Mucosa of rectum (tissue), 2 donors: ENCODE measurements around the gene NKIRAS1.
A peak's percentile ranks its signal among the peaks of the same experiment; 100 is the strongest.

Source experiments
- H3K27ac ChIP-seq, 2 donors: one replicate each; pipeline ENCODE4 v1.7.0; 2013; ENCODE audit warnings: inconsistent platforms in 2 of 2, low read depth in 2 of 2, low read length in 2 of 2
- H3K27me3 ChIP-seq, 2 donors: one replicate each; pipeline ENCODE4 v1.7.0; 2013; ENCODE audit warnings: low read length in 2 of 2; ENCODE audit not compliant: control insufficient read depth in 2 of 2, insufficient read depth in 2 of 2
- H3K36me3 ChIP-seq, 2 donors: one replicate each; pipeline ENCODE4 v1.7.0; 2013; ENCODE audit warnings: low read length in 2 of 2; ENCODE audit not compliant: control insufficient read depth in 2 of 2, insufficient read depth in 2 of 2
- H3K4me1 ChIP-seq, 2 donors: one replicate each; pipeline ENCODE4 v1.7.0; 2013; ENCODE audit warnings: low read length in 2 of 2, mild to moderate bottlenecking in 1 of 2; ENCODE audit not compliant: control insufficient read depth in 2 of 2, insufficient read depth in 2 of 2
- H3K4me3 ChIP-seq, 2 donors: one replicate each; pipeline ENCODE4 v1.7.0; 2013; ENCODE audit warnings: low read length in 2 of 2
- H3K9ac ChIP-seq, 2 donors: one replicate each; pipeline ENCODE4 v1.7.0; 2013; ENCODE audit warnings: low read length in 2 of 2, low read depth in 1 of 2, mild to moderate bottlenecking in 1 of 2
- H3K9me3 ChIP-seq, 2 donors: one replicate each; pipeline ENCODE4 v1.7.0; 2013; ENCODE audit warnings: low read length in 2 of 2; ENCODE audit not compliant: control insufficient read depth in 2 of 2
- donor health status: healthy.
- donor health status: Normal muscosa, but diverticular disease.

NKIRAS1 gene

DNA sequence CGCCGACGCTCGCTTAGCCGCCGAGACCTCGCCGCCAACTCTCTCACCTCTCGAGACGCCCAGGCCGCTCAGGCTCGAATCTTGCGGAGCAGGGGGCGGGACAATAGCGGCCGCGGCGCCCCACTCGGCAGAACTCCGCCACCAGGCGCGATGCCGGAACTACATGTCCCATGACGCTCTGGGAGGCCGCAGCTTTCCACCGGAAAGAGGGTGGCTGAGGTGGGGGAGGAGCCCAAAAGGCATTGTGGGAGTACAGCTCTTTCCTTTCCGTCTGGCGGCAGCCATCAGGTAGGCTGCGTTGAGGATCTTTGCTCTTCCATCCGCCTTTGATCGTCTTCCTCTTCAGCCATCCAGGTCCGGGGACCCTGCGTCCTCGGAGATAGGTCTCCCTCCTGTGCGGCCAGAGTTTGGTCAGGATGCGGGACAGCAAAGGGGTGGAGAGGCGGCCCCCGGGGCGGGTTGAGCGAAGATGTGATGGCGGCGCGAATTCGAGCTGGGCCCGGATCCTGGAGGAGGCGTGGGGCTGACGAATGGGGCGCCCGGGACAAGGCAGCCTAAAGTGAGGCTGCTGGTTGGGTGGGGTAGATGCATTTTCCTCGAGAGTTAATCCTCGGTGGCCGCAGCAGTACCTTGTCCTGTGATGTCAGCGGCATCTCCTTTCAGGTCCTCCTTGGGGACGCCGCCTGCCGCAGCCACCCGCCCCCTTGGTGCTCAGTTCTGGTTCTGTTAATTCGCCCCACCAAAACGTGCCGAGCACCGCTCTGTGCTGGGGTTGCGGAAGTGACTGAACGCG lies at the start of gene NKIRAS1, which contains the start of gene RPL15:
Gene NKIRAS1 (minus strand): TSS at position 105 of the 793 bp plus-strand sequence. CDS start 6,086 bp downstream, outside the sequence.
Gene RPL15 (plus strand): TSS at position 247 of the 793 bp plus-strand sequence. CDS start 728 bp downstream, outside the sequence.
- Histone ChIP-seq H3K27ac (peak within 1 kb of the TSS; percentile 89 to 96), H3K4me1 (peaks cover 11 to 13% of the 10 kb centered on the region in 2 donors), H3K4me3 (peak within 1 kb of the TSS; percentile 90 to 96), H3K36me3 (peaks cover 19 to 25% of the 10 kb centered on the region in 2 donors), H3K27me3 (no peaks in the 10 kb centered on the region), H3K9ac (peak within 1 kb of the TSS; percentile 93 to 99), H3K9me3 (no peaks in the 10 kb centered on the region)

DNA sequence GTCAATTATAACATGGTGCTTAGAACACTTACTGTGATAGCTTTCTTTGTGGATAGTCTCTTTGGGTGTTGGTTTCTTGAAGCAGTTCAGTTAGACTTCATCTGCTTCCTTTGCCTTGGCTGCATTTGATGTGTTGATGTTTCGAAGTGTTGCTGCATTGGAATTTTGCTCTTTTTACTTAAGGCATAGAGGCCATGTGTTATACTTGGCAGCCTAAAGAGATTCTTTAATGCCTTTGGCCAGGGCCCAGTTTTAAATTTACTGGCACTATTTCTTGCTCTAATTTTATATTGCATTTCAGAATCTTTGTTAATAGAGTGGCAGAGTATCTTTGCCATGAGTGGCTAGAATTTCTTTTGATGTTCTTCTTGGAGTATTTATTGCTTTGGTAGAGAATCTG lies 49.5 kb upstream of the NKIRAS1 start:
- Histone ChIP-seq H3K27me3 (no peaks in the 10 kb centered on the region), H3K9ac (no peak overlapping the region), H3K4me1 (peaks cover 0 to 2% of the 10 kb centered on the region in 2 donors), H3K36me3 (peaks cover 23 to 33% of the 10 kb centered on the region in 2 donors), H3K27ac (no peak overlapping the region), H3K9me3 (no peaks in the 10 kb centered on the region), H3K4me3 (no peak overlapping the region)

DNA sequence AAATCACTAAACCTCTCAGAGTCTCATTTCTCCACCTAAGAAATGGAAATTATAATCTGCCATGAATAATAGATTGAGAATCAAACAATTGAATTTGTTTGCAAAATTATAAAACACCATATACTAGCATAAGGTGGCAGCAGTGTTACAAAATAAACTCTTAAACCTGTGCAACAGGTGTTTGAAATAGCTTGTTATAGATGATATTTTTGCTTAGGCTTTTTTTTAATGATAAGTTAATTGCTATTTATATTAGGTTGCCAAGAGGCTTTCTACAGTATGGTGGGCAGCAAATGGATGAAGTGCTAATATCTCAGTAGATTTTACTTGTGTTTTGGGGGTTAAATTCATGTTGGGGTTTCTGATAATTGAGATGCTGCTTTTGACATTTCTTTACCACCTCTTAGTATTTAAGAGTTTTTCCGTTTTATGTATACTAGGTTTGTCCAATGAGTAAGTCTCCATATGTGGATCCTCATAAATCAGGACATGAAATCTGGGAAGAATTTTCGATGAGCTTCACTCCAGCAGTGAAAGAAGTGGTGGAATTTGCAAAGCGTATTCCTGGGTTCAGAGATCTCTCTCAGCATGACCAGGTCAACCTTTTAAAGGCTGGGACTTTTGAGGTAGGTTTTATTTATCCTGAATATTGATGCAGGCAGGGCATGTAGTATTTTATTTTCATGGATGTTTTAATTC lies 47.9 kb upstream of the NKIRAS1 start:
- H3K9me3 ChIP-seq: no peaks in the 10 kb centered on the region
- H3K9ac ChIP-seq: no peak overlapping the region
- no peaks in the 10 kb centered on the region for H3K27me3 ChIP-seq
- H3K4me3 ChIP-seq: no peak overlapping the region
- H3K4me1 ChIP-seq: peaks cover 2 to 5% of the 10 kb centered on the region in 2 donors
- H3K36me3 ChIP-seq: peaks cover 23 to 30% of the 10 kb centered on the region in 2 donors
- H3K27ac ChIP-seq: no peak overlapping the region

DNA sequence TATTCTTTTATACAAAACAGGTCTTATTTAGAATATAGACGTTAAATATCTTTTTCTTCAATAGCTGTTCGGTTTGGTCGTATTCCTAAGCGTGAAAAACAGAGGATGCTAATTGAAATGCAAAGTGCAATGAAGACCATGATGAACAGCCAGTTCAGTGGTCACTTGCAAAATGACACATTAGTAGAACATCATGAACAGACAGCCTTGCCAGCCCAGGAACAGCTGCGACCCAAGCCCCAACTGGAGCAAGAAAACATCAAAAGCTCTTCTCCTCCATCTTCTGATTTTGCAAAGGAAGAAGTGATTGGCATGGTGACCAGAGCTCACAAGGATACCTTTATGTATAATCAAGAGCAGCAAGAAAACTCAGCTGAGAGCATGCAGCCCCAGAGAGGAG lies 45.1 kb upstream of the NKIRAS1 start:
- H3K27ac ChIP-seq: no peak overlapping the region
- no peak overlapping the region for H3K4me3 ChIP-seq
- peaks cover 19 to 27% of the 10 kb centered on the region in 2 donors for H3K36me3 ChIP-seq

DNA sequence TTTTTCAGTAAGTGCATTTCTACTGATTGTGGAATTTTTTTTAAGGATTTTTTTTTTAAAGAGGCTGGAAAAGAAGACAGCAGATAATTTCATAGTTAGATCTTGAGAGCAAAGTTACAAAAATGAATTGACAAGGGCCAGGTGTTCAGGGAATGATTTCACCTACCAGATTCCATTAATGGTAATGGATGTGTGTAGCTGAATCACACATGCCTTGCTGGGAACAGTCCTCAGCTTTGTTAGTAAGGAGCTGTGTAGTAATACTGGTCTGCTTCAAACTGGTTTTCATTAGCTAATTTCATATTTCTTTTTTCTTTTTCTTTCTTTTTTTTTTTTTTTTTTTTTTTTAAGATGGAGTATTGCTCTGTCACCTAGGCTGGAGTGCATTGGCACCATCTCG lies 44.3 kb upstream of the NKIRAS1 start:
- H3K9me3 ChIP-seq: no peaks in the 10 kb centered on the region
- H3K36me3 ChIP-seq: peaks cover 19 to 32% of the 10 kb centered on the region in 2 donors
- H3K4me1 ChIP-seq: peaks cover 2 to 12% of the 10 kb centered on the region in 2 donors
- H3K9ac ChIP-seq: no peak overlapping the region
- H3K27ac ChIP-seq: no peak overlapping the region
- H3K27me3 ChIP-seq: no peaks in the 10 kb centered on the region
- H3K4me3 ChIP-seq: no peak overlapping the region

More for the DNA sequence above, 45.1 kb upstream of the NKIRAS1 start:
- Histone ChIP-seq H3K27me3 (no peaks in the 10 kb centered on the region), H3K4me1 (peaks cover 2 to 12% of the 10 kb centered on the region in 2 donors), H3K9ac (no peak overlapping the region), H3K9me3 (no peaks in the 10 kb centered on the region)

DNA sequence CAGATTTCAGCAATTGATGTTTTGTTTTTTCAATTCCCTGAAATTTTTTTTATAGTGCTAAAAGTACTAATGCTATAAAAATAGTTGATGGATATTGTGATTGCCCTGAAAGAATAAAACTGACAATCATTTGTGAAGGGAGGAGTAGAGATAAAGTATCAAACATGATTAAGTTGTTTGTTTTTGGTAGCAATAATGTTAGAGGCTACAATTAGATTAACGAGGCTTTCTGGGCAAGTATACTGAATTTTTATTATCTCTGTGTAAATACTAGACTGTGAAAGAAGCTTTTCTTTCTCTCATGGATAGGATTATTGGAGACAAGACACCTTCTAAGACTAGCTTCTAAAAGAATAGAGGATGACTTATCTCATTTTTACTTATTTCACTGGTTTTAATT lies 43.9 kb upstream of the NKIRAS1 start:
- Histone ChIP-seq H3K27ac (no peak overlapping the region), H3K9ac (no peak overlapping the region), H3K36me3 (peaks cover 15 to 30% of the 10 kb centered on the region in 2 donors), H3K27me3 (no peaks in the 10 kb centered on the region), H3K4me3 (no peak overlapping the region), H3K9me3 (no peaks in the 10 kb centered on the region), H3K4me1 (peaks cover 2 to 12% of the 10 kb centered on the region in 2 donors)

DNA sequence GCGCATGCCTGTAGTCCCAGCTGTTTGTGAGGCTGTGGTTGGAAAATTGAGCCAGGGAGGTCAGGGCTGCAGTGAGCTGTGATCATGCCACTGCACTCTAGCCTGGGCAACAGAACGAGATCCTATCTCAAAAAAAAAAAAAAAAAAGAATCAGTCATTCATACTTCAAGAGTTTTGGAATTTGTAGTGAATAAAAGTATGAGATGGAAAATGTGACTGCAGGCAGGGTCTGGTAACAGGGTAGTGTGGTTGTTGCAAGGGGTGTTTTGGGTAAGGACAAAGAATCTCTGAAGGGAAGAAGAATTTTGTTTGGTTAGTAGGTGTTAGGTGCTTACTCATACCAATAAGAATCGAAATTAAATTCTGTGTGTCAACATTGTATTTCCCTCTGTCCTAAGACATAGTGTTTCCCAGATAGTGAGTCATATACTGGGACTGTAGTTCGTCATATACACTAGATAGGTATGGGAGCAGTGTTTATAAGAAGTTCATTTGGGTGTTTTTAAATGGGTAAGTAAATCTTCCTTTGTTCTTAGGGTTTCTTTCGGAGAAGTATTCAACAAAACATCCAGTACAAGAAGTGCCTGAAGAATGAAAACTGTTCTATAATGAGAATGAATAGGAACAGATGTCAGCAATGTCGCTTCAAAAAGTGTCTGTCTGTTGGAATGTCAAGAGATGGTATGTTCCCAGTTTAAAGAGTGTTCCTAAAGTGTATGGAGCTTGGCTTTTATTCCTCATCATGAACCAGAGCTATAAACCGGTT lies 42.5 kb upstream of the NKIRAS1 start:
- Histone ChIP-seq H3K4me1 (peaks cover 4 to 15% of the 10 kb centered on the region in 2 donors), H3K4me3 (no peak overlapping the region), H3K27ac (peak overlapping the region in 1 of 2 donors; percentile 53), H3K9me3 (no peaks in the 10 kb centered on the region), H3K36me3 (peaks cover 14 to 24% of the 10 kb centered on the region in 2 donors), H3K9ac (no peak overlapping the region), H3K27me3 (no peaks in the 10 kb centered on the region)

DNA sequence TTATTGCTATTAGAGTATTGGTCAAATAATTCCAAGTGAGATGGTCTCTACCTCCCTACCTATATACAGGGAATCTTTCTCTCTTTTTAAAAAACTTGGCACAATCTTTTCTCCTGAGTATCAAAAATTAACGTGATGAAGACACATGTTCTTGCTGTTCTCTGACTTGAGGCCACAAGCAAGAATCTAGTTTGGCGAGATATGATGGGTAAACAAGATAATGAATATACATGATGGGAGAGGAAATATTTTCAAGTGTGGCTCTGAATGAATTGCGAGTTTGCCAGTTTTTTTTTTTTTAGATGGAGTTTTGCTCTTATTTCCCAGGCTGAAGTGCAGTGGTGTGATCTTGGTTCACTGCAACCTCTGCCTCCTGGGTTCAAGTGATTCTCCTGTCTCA lies 39.9 kb upstream of the NKIRAS1 start:
- Histone ChIP-seq H3K27me3 (no peaks in the 10 kb centered on the region), H3K27ac (no peak overlapping the region), H3K4me3 (no peak overlapping the region), H3K4me1 (peaks cover 7 to 15% of the 10 kb centered on the region in 2 donors), H3K9me3 (no peaks in the 10 kb centered on the region), H3K9ac (no peak overlapping the region), H3K36me3 (peaks cover 6 to 18% of the 10 kb centered on the region in 2 donors)

DNA sequence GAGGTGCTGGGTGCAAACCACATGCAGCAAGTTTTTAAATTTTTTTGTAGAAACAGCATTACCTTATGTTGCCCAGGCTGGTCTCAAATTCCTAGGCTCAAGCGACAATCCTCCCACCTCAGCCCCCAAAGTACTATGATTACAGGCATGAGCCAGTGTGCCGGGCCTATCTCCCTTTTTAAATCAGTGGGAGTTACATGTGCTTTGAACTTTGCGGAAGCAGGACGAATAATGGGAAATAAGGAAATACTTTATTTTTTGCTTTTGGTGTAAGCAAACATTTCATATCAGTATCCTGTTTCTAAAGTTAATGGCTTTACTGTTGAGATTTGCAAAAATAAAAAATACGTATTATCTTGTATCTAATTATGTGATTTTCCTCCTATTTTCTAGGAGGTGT lies 37.4 kb upstream of the NKIRAS1 start:
- Histone ChIP-seq H3K27me3 (no peaks in the 10 kb centered on the region), H3K27ac (no peak overlapping the region), H3K4me1 (peaks cover 13% of the 10 kb centered on the region in 2 donors)

More for the DNA sequence above, 37.4 kb upstream of the NKIRAS1 start:
- H3K9me3 ChIP-seq: no peaks in the 10 kb centered on the region
- peaks cover 3 to 13% of the 10 kb centered on the region in 2 donors for H3K36me3 ChIP-seq
- no peak overlapping the region for H3K9ac ChIP-seq
- no peak overlapping the region for H3K4me3 ChIP-seq
